HG03095 (cell line): ENCODE measurements around the gene UQCRC2.
"Not testable (repeated sequence)": the region's sequence is repeated elsewhere in the genome, so short reads cannot be mapped to it uniquely, and the experiment has no call there.

Source experiments
- ATAC-seq: cut with Tn5 transposase; IDR thresholded peaks from one replicate; pipeline ENCODE4 v1.9.1; 2021; ENCODE audit warnings: moderate library complexity; ENCODE audit not compliant: unreplicated experiment

UQCRC2 gene

DNA sequence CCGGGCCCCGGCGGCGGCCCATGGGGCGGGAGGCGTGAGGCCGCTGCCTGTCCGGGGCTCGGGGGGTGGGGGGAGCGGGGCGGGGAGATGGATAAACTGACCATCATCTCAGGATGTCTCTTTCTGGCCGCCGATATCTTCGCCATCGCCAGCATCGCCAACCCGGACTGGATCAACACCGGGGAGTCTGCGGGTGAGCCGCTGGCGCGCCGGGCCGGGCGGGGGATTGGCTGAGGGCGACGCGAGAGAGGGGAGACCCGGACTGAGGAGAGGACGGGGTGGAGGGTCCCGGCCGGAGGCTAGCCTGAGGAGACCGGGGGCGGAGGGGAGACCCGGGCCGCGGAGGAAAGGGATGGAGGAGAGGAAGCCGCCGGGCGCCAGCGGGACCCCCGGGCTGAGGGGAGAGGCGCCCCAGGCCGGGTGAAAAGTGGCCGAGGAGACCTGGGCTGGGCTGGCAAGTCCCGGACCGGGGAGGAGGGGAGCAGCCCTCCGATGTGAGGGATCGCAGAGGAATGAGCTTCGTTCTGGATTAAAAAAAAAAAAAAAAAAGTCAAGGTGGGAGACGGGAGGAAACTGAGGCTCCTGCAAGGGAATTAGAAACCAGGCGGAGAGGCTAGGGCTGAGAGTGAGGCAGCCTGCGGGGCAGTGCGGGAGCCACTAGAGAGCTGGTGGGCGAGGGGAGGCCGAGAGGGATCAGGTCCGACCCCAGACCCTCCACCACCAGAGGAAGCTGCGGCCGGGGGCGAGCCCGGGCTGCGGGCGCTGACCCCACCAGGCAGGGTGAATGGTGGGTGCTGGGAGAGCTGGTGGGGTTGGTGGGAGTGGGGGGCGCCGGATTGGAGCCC lies 55.3 kb downstream of the UQCRC2 start:
- no peak for ATAC-seq

GRCh38 chr16:22010902-22011301 lies 57.7 kb downstream of the UQCRC2 start:
- no peak for ATAC-seq

DNA sequence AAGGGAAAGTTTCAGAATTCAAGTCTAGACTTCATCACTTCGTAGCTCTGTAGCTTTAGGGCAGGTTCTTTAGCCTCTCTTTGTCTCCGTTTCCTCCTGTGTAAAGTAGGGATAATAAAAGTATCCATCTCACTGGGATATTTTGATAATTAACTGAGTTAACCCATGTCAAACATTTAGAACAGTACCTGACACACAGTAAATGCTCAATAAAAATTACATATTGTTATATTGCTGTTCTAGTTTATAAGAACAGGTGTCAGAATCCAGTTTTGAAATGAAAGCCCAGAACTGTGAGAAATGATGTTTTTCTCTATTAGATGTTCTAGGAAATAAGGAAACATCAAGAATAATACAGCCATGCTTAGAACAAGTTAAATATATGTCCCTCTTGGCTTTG lies 59.1 kb downstream of the UQCRC2 start:
- ATAC-seq: no peak

DNA sequence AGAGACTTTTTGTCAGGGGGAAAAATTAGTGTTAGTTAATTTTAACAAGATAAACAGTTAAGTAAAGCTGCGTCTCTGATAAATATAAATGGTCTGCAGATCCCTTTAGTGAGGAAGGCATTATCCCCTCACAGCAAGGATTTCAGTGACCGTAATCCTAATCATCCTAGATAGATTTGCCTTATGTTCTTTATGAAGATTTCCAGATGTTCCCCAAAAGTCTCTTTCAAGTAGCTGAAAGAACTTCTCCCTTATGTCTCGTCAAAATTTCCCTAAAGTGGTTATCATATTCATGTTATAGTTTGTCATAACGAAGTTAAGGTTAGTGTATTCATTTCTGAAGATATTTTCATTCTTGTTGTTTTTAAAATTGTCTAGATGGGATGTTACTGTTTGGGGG lies 60.3 kb downstream of the UQCRC2 start:
- ATAC-seq: no peak

GRCh38 chr16:22014271-22014873 lies 61.2 kb downstream of the UQCRC2 start:
- ATAC-seq: peak; percentile 63

DNA sequence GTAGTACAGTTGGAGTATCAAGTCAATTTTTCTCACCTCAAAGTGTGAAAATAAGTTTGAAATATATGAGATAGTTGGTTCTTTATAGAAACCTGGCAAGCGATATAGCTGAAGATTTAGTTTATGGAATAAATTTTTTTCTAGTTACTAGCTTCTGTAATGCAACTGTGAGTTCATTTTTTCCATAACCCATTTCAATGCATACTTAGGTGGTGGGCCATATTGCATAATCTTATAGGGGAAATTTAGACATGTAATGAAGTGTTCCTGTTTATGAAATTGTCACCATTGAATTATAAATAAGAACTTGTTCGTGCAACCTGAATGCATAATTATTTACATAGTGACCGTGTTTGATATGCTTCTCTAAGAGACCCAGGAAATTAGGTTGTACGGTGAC lies 63.8 kb downstream of the UQCRC2 start:
- no peak for ATAC-seq

- no peak for ATAC-seq
These were observed 65.4 kb downstream of the UQCRC2 start for GRCh38 chr16:22018559-22018958.

DNA sequence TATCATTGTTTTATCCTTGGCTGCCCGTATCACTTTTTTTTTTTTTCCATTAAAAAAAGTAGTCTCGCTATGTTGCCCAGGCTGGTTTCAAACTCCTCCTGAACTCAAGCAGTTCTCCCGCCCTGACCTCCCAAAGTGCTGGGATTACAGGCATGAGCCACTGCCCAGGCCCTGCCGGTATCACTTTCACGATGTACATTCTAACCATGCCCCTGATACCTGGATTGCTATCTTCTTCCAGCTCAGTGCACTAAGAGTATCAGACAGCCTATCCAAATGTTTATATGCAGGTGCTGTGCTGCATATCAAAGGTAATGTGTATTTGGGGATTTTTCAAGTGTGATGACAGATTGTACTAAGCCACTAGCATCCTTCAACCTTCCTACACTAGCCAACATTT lies 69.0 kb downstream of the UQCRC2 start:
- no peak for ATAC-seq

GRCh38 chr16:22023505-22023904 lies 70.3 kb downstream of the UQCRC2 start:
- ATAC-seq: no peak

- not testable (repeated sequence) for ATAC-seq
These were observed 71.6 kb downstream of the UQCRC2 start for GRCh38 chr16:22024785-22025184.

DNA sequence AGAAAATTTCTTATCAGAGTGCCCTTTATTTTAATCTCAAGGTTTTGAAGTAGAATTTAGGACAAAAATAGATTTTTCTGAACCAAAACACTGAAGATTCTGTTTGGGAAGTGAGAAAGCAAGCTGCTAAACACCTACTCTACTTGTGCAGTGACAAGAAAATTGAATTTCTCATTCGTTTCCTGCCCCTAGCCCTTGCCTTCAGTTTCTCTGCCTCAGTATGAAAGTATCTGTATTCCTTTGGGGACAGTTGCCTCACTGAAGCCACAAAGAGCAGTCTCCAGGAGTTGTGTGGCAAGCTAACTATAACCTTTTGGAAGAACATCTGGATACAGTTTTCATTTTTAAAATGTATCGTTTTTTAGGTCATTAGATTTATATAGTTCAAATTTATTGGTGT lies 74.5 kb downstream of the UQCRC2 start:
- no peak for ATAC-seq

- ATAC-seq: no peak
These were observed 76.5 kb downstream of the UQCRC2 start for GRCh38 chr16:22029632-22030031.

DNA sequence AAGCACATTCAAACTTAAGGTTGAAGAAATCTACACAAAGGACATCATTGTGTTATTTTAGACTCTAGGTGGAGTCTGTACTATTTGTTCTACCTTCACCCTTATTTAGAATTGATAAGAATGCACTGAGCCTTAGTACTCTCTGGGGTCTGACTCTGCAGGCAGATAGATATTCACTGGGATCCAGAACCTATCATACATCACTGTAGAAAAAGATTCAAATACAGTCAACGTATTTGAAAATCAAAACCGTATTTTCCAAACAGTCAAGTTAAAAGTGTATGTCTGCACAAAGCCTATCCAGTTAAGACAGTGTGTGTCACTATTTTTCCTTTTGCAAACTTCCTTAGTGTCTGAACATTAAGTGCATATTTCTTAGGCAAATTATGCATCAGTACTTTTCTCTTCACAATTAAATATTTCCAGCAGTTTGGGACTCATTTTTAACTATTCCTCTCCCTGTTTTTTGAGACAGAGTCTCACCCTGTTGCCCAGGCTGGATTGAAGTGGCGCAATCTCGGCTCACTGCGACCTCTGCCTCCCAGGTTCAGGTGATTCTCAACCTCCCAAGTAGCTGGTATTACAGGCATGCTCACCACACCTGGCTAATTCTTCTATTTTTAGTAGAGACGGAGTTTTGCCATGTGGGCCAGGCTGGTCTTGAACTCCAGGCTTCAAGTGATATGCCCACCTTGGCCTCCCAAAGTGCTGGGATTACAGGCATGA lies 77.1 kb downstream of the UQCRC2 start:
- ATAC-seq: no peak

GRCh38 chr16:22031483-22032083 lies 78.4 kb downstream of the UQCRC2 start:
- no peak for ATAC-seq
